ENCODE results near the gene MYH15.

DNA sequence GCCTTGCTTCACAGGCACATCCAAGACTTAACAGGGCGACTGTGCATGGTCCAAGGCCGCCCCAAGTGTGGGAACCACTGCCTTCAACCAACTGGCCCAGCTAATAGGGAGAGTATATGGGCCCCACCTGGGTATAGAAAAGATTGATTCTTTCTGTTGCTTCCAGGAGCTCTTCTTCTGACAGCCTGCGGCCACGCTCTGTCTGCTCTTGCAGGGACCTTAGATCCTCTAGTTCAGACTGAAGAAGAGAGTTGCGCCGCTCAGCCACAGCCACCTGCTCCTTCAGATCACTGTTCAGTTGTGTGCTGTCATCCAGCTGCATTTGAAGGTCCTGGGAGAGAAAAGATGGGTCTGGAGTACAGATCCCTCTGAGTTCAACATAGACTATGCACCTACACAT is 111.9 kb downstream of the MYH15 start:
- TF ChIP-seq, protein P1, sequence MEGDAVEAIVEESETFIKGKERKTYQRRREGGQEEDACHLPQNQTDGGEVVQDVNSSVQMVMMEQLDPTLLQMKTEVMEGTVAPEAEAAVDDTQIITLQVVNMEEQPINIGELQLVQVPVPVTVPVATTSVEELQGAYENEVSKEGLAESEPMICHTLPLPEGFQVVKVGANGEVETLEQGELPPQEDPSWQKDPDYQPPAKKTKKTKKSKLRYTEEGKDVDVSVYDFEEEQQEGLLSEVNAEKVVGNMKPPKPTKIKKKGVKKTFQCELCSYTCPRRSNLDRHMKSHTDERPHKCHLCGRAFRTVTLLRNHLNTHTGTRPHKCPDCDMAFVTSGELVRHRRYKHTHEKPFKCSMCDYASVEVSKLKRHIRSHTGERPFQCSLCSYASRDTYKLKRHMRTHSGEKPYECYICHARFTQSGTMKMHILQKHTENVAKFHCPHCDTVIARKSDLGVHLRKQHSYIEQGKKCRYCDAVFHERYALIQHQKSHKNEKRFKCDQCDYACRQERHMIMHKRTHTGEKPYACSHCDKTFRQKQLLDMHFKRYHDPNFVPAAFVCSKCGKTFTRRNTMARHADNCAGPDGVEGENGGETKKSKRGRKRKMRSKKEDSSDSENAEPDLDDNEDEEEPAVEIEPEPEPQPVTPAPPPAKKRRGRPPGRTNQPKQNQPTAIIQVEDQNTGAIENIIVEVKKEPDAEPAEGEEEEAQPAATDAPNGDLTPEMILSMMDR (IDR thresholded peaks at IDR 0.05) = no peak
- TF ChIP-seq, protein P2, sequence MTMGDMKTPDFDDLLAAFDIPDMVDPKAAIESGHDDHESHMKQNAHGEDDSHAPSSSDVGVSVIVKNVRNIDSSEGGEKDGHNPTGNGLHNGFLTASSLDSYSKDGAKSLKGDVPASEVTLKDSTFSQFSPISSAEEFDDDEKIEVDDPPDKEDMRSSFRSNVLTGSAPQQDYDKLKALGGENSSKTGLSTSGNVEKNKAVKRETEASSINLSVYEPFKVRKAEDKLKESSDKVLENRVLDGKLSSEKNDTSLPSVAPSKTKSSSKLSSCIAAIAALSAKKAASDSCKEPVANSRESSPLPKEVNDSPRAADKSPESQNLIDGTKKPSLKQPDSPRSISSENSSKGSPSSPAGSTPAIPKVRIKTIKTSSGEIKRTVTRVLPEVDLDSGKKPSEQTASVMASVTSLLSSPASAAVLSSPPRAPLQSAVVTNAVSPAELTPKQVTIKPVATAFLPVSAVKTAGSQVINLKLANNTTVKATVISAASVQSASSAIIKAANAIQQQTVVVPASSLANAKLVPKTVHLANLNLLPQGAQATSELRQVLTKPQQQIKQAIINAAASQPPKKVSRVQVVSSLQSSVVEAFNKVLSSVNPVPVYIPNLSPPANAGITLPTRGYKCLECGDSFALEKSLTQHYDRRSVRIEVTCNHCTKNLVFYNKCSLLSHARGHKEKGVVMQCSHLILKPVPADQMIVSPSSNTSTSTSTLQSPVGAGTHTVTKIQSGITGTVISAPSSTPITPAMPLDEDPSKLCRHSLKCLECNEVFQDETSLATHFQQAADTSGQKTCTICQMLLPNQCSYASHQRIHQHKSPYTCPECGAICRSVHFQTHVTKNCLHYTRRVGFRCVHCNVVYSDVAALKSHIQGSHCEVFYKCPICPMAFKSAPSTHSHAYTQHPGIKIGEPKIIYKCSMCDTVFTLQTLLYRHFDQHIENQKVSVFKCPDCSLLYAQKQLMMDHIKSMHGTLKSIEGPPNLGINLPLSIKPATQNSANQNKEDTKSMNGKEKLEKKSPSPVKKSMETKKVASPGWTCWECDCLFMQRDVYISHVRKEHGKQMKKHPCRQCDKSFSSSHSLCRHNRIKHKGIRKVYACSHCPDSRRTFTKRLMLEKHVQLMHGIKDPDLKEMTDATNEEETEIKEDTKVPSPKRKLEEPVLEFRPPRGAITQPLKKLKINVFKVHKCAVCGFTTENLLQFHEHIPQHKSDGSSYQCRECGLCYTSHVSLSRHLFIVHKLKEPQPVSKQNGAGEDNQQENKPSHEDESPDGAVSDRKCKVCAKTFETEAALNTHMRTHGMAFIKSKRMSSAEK (CRISPR knock-in tag; IDR thresholded peaks at IDR 0.05; ENCODE audit: borderline replicate concordance) = no peak
- TF ChIP-seq, protein P3, sequence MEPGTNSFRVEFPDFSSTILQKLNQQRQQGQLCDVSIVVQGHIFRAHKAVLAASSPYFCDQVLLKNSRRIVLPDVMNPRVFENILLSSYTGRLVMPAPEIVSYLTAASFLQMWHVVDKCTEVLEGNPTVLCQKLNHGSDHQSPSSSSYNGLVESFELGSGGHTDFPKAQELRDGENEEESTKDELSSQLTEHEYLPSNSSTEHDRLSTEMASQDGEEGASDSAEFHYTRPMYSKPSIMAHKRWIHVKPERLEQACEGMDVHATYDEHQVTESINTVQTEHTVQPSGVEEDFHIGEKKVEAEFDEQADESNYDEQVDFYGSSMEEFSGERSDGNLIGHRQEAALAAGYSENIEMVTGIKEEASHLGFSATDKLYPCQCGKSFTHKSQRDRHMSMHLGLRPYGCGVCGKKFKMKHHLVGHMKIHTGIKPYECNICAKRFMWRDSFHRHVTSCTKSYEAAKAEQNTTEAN (CRISPR knock-in tag; IDR thresholded peaks at IDR 0.05) = no peak
- TF ChIP-seq, protein P4, sequence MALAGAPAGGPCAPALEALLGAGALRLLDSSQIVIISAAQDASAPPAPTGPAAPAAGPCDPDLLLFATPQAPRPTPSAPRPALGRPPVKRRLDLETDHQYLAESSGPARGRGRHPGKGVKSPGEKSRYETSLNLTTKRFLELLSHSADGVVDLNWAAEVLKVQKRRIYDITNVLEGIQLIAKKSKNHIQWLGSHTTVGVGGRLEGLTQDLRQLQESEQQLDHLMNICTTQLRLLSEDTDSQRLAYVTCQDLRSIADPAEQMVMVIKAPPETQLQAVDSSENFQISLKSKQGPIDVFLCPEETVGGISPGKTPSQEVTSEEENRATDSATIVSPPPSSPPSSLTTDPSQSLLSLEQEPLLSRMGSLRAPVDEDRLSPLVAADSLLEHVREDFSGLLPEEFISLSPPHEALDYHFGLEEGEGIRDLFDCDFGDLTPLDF (CRISPR knock-in tag; IDR thresholded peaks at IDR 0.05) = no peak
- TF ChIP-seq SP1 (CRISPR knock-in tag; conservative IDR thresholded peaks at IDR 0.05) = no peak
- TF ChIP-seq, protein P5, sequence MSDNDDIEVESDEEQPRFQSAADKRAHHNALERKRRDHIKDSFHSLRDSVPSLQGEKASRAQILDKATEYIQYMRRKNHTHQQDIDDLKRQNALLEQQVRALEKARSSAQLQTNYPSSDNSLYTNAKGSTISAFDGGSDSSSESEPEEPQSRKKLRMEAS (CRISPR knock-in tag; IDR thresholded peaks at IDR 0.05) = no peak
- TF ChIP-seq ESRRA (CRISPR knock-in tag; IDR thresholded peaks at IDR 0.05; ENCODE audit: borderline replicate concordance) = no peak
- TF ChIP-seq ZNF138 (CRISPR knock-in tag; conservative IDR thresholded peaks at IDR 0.05) = no peak
- TF ChIP-seq, protein P6, sequence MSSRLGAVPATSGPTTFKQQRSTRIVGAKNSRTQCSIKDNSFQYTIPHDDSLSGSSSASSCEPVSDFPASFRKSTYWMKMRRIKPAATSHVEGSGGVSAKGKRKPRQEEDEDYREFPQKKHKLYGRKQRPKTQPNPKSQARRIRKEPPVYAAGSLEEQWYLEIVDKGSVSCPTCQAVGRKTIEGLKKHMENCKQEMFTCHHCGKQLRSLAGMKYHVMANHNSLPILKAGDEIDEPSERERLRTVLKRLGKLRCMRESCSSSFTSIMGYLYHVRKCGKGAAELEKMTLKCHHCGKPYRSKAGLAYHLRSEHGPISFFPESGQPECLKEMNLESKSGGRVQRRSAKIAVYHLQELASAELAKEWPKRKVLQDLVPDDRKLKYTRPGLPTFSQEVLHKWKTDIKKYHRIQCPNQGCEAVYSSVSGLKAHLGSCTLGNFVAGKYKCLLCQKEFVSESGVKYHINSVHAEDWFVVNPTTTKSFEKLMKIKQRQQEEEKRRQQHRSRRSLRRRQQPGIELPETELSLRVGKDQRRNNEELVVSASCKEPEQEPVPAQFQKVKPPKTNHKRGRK (CRISPR knock-in tag; IDR thresholded peaks at IDR 0.05; ENCODE audit: borderline replicate concordance) = no peak
- no peak for TF ChIP-seq ZNF121 (CRISPR knock-in tag; IDR thresholded peaks at IDR 0.05)
- no peak for TF ChIP-seq JAZF1 (CRISPR knock-in tag; IDR thresholded peaks at IDR 0.05)
